Limb (tissue), 2 donors: ENCODE measurements around the gene RAMP2.

Experiments
- DNase-seq, 2 donors: peaks; one replicate each; pipeline ENCODE4 v3.0.0-alpha.2; 2016; ENCODE audit errors: extremely low spot score in 2 of 2

Gene RAMP2

GRCh38 chr17:42792545-42792944 lies 31.5 kb downstream of the RAMP2 start:
- no peak for DNase-seq

DNA sequence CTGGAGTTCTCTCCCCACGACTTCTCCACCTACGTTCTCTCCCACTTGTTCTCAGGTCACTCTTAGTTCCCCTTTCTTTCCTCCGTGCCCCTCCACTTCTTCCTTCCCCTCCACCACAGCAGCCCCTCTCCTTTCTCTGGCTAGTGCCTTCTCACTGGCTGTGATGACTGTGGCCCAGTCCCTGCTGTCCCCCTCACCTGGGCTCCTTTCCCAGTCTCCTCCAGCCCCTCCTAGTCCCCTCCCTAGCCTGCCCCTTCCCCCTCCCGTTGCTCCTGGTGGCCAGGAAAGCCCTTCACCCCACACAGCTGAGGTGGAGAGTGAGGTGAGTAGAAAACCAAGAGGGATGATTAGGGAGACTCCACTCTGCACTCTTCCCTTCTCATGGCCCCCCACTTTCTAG lies 34.0 kb downstream of the RAMP2 start:
- no peak for DNase-seq

DNA sequence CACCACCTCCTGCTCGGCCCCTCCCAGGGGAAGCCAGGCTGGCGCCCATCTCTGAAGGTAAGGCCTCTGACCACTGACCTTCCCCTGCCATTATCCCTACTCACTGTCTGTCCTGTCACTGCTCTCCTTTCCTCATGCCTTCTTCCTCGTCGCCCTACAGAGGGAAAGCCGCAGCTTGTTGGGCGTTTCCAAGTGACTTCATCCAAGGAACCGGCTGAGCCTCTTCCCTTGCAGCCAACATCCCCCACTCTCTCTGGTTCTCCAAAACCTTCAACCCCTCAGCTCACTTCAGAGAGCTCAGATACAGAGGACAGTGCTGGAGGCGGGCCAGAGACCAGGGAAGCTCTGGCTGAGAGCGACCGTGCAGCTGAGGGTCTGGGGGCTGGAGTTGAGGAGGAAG lies 34.4 kb downstream of the RAMP2 start:
- no peak for DNase-seq

- no peak for DNase-seq
Observed at GRCh38 chr17:42796066-42796758, 35.2 kb downstream of the RAMP2 start.

DNA sequence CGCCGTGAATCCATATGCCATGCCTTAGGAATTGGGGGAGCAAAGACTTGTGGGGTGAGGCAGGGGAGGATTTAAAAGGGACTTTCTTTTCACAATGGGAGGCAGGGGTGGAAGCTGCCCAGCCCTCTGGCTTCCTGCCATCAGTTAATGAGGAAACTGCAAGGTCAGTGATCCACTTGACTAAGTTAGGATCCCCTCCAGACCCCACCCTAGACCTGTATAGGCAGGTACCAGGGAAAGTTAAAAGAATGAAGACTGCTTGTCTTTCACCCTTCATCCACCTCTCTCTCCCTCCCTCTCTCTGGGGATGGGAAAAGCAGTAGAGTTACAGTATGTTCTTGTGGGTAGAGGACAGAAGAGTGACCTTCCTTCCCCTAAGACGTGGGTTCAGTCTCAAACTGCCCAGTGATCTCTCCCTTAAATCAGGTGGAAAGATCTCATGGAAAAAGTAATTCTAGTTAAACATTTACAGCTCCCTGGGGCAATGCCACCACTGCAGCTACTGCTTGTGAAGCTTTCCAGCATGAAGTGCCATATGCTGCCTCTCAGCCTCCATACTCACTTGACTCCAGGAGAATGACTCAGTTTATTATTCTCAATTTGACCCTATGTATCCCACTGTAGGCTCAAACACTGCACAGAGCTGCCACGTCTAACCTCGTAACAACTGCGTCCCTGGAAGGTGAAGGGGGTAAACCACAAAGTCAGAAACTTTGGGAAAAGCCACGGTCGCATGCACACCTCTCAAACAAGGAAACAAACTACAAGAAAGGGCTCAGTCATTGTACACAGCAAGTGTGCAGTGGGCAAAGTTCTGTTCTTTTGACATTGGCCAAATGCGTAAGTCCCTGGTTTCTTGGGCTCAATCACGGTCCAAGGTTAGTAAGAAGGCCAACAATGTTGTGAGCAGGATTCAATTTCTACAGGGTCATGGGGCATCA lies 36.3 kb downstream of the RAMP2 start:
- DNase-seq, result no peak

GRCh38 chr17:42798011-42798382 lies 37.0 kb downstream of the RAMP2 start:
- no peak for DNase-seq

DNA sequence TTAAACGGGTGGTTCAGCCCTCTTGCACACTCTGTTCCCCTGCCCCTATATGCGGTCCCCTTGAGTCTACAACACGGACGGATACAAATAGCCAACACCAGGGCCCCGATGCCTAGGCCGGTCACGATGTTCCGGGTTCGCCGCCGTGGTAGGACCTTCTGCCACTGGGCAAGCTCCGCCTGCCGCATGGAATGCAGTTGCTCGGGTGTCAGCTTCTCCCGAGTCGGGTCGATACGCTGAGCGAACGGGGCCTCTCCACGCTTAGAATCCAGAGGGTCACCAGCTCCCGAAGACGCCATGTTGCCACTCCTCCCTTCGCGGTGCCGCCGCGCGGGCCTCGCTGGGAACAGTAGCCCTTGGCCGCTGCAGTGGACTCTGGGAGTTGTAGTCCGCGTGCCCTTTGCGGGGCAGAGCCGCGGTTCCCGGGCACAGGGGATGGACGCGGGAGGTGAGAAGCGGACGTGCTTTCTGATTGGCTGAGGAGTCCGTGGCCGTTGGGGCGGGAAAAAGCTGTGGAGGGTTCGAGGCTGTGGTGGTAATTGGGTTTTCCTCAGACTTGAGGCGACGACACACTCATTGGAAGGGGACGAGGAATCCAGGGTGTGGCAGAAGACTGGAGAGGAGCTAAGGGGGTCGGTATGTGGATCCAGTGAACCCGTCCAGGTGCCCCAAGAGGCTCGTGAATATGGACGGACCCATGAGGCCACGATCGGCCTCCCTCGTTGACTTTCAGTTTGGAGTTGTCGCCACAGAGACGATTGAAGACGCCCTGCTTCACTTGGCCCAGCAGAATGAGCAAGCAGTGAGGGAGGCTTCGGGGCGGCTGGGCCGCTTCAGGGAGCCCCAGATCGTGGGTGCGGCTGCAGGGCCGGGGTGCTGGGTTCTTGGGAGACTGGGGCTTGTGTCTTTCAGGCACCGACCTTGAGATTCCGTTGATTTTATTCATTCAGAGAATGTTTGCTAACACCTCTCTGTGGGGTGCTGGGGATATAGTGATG lies 37.7 kb downstream of the RAMP2 start, which contains the start of the genes CNTD1 and COA3:
Gene CNTD1, plus strand, starts transcription at position 479 of the 998 bp plus-strand sequence. Its CDS starts 207 bp downstream, at position 686.
Gene COA3, minus strand, starts transcription at position 322 of the 998 bp plus-strand sequence. Its CDS starts 23 bp downstream, at position 299.
- peak; percentile 82 to 91 for DNase-seq

- DNase-seq, result no peak
Observed at GRCh38 chr17:42803074-42803883, 42.3 kb downstream of the RAMP2 start.

DNA sequence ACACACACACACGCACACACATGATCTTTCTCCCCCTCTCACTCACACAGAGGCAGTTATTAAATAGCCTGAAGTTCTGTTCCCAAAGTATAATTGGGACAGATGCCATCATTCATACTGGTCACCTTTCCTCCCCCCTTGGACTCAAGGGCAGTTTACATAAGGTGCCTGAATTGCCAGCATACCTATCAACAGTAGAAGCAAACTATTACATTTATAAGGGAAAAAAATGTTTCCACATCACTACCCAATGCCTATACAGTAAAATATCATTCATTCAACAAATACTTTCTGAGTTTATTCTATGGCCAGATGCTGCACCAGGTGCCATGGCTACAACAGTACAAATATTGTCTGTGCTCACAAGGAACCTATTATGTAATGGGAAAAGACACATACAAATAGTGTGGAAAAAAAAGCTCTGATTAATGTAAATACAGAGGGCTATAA lies 43.9 kb downstream of the RAMP2 start:
- DNase-seq, result no peak

DNA sequence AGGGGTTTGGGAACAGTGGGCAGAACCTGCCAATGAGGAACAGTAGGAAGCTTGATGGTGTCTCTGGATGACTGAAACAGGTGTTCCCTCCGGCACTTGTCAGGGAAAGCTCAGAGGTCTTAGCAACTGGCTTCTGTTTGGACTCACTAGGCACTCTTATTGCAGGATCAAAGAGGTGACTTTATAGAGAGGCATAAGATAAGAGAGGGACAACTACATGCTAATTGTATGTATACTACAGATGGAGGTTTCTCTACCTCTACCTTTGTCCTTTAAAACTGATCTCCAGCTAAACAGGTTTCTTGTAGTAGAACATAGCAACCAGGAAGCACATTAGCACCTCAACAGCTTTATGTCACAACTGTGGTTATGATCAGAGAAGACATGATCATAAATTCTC lies 45.2 kb downstream of the RAMP2 start:
- DNase-seq, result no peak

GRCh38 chr17:42809250-42809649 lies 48.2 kb downstream of the RAMP2 start:
- no peak for DNase-seq
